Upper lobe of right lung (tissue), 1 donor: ENCODE data around the gene DGLUCY. TPM values are rescaled to one million over a fixed set of nuclear protein-coding genes. Genes with fewer than 3 reads are reported as not detected.

Experiments
- ATAC-seq: fragments of 200-7000 bp; cut with Tn5 transposase; one replicate; pipeline ENCODE4 v1.9.1; 2020; ENCODE audit warnings: mild to moderate bottlenecking, moderate library complexity
- DNase-seq: peaks from one replicate; pipeline ENCODE4 v3.0.0-alpha.2; 2020
- H3K27ac ChIP-seq: fragments of 200-600 bp; one replicate; pipeline ENCODE4 v1.8.0; 2022
- H3K27me3 ChIP-seq: fragments of 200-600 bp; one replicate; pipeline ENCODE4 v1.8.0; 2022; ENCODE audit warnings: mild to moderate bottlenecking
- H3K36me3 ChIP-seq: fragments of 200-600 bp; one replicate; pipeline ENCODE4 v1.8.0; 2022
- H3K4me1 ChIP-seq: fragments of 200-600 bp; one replicate; pipeline ENCODE4 v1.8.0; 2022
- H3K4me3 ChIP-seq: fragments of 200-600 bp; one replicate; pipeline ENCODE4 v1.8.0; 2022; ENCODE audit warnings: mild to moderate bottlenecking
- H3K9me3 ChIP-seq: fragments of 200-600 bp; one replicate; pipeline ENCODE4 v1.8.0; 2022
- intact Hi-C: fragments of 100-400 bp; cut with DNase I; formaldehyde crosslinking; loops from one replicate; pipeline ENCODE4 v1.11.0; 2022
- total RNA-seq: library from RNA; stranded (reverse); fragmentation: NEBNext Ultra II Directional; extraction: Animal tissue kit (Norgen Biotek cat#: 25700); gene quantifications from one replicate; pipeline ENCODE4 v1.2.1, GENCODE V29; 2021
- TF ChIP-seq, protein P1 (sequence below): fragments of 200-600 bp; IDR thresholded peaks from one replicate; pipeline ENCODE4 v1.8.0; 2022; ENCODE audit warnings: antibody characterized with exemption
- donor health status: DM: no; HTN: yes; CAD: no; lungs with severe emphysema.

The DGLUCY gene
- total RNA-seq, 1 donor from 2014 or later, result 77.6 TPM

- intact Hi-C loops, result no loop called here
- DNase-seq (peak; percentile 79), ATAC-seq (peak; percentile 43)
- peaks cover 7% of the 10 kb centered on the region for H3K4me1 ChIP-seq
- TF ChIP-seq, protein P1, sequence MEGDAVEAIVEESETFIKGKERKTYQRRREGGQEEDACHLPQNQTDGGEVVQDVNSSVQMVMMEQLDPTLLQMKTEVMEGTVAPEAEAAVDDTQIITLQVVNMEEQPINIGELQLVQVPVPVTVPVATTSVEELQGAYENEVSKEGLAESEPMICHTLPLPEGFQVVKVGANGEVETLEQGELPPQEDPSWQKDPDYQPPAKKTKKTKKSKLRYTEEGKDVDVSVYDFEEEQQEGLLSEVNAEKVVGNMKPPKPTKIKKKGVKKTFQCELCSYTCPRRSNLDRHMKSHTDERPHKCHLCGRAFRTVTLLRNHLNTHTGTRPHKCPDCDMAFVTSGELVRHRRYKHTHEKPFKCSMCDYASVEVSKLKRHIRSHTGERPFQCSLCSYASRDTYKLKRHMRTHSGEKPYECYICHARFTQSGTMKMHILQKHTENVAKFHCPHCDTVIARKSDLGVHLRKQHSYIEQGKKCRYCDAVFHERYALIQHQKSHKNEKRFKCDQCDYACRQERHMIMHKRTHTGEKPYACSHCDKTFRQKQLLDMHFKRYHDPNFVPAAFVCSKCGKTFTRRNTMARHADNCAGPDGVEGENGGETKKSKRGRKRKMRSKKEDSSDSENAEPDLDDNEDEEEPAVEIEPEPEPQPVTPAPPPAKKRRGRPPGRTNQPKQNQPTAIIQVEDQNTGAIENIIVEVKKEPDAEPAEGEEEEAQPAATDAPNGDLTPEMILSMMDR, result no peak
- H3K27ac ChIP-seq, result peak overlapping the region; percentile 76
- no peaks in the 10 kb centered on the region for H3K9me3 ChIP-seq
- H3K4me3 ChIP-seq, result no peak overlapping the region
- peaks cover 64% of the 10 kb centered on the region for H3K36me3 ChIP-seq
- no peaks in the 10 kb centered on the region for H3K27me3 ChIP-seq
Measured at GRCh38 chr14:91159182-91159581, 45.3 kb downstream of the DGLUCY start.

DNA sequence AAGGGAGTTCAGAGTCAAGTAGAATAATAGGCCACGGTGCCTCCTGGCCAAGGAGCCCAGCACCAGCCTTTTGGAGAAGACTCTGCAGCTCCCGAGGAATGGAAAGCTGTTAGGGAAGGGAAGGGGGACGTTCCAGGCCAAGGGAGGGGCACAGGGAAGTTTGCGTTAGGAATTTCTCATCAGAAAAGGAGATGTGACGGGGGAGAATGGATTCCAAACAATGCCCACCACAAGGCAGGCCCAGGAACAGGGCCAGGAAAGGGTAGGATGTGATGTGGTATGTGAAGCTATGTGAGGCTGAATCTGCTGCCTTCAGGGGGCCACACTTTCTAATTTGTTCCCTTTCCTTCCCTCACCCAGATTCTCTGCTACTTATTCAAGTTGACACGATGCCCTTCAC, 46.0 kb downstream of the DGLUCY start:
- ATAC-seq, result no peak
- peaks cover 72% of the 10 kb centered on the region for H3K36me3 ChIP-seq
- H3K4me1 ChIP-seq, result peaks cover 7% of the 10 kb centered on the region
- intact Hi-C loops, result no loop called here
- no peak overlapping the region for H3K4me3 ChIP-seq
- no peaks in the 10 kb centered on the region for H3K9me3 ChIP-seq
- TF ChIP-seq, protein P1, result no peak
- H3K27me3 ChIP-seq, result no peaks in the 10 kb centered on the region
- no peak for DNase-seq
- peak overlapping the region; percentile 76 for H3K27ac ChIP-seq

GRCh38 chr14:91163316-91163715, 49.4 kb downstream of the DGLUCY start:
- intact Hi-C loops, result no loop called here
- TF ChIP-seq, protein P1, result no peak
- Histone ChIP-seq H3K9me3 (no peaks in the 10 kb centered on the region), H3K27me3 (no peaks in the 10 kb centered on the region), H3K4me3 (no peak overlapping the region), H3K27ac (no peak overlapping the region), H3K4me1 (no peaks in the 10 kb centered on the region), H3K36me3 (peaks cover 96% of the 10 kb centered on the region)
- no peak for DNase-seq
- no peak for ATAC-seq

GRCh38 chr14:91164676-91165075, 50.8 kb downstream of the DGLUCY start:
- ATAC-seq, result peak; percentile 94
- peaks cover 98% of the 10 kb centered on the region for H3K36me3 ChIP-seq
- TF ChIP-seq, protein P1, result no peak

DNA sequence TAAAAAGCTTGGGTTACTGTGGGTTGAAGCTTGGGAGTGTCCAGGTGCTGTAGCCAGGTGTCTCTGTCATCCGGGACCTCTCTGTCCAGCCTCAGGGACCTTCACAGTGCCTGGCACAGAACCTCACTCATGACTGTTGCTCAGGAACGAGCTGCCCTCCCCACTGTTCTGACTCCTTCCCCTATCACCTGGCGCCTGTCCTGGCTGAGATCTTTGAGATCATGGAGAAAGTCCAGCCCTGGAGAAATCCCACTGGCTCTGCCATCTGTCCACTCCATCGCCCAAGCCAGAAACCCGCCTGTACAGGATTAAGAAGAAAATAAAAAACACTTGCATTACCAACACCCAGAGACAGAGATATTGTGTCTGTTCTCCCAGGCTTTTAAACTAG, 53.5 kb downstream of the DGLUCY start:
- no peak for DNase-seq
- H3K4me1 ChIP-seq, result no peaks in the 10 kb centered on the region
- peaks cover 84% of the 10 kb centered on the region for H3K36me3 ChIP-seq
- H3K27ac ChIP-seq, result no peak overlapping the region
- TF ChIP-seq, protein P1, result no peak
- no peak for ATAC-seq
- H3K27me3 ChIP-seq, result no peaks in the 10 kb centered on the region
- no peak overlapping the region for H3K4me3 ChIP-seq
- intact Hi-C loops, result no loop called here
- H3K9me3 ChIP-seq, result no peaks in the 10 kb centered on the region

More at GRCh38 chr14:91164676-91165075, 50.8 kb downstream of the DGLUCY start:
- Histone ChIP-seq H3K9me3 (no peaks in the 10 kb centered on the region), H3K4me1 (no peaks in the 10 kb centered on the region), H3K4me3 (no peak overlapping the region), H3K27me3 (no peaks in the 10 kb centered on the region), H3K27ac (peak overlapping the region; percentile 65)
- peak; percentile 83 for DNase-seq
- intact Hi-C loops, result no loop called here

- TF ChIP-seq, protein P1, result no peak
- intact Hi-C loops, result loop anchor here (5.0 kb wide), 1 partner anchor 268 kb away; no protein-coding TSS in a partner anchor
- Histone ChIP-seq H3K36me3 (peaks cover 77% of the 10 kb centered on the region), H3K4me1 (no peaks in the 10 kb centered on the region), H3K27me3 (no peaks in the 10 kb centered on the region), H3K4me3 (no peak overlapping the region), H3K27ac (peak overlapping the region; percentile 17), H3K9me3 (no peaks in the 10 kb centered on the region)
- DNase-seq (no peak), ATAC-seq (no peak)
Measured at GRCh38 chr14:91169951-91170350, 56.1 kb downstream of the DGLUCY start.
